GM19463 (cell line): Measurements from ENCODE around the gene SDHA.

Source experiments
- ATAC-seq: cut with Tn5 transposase; IDR thresholded peaks from one replicate; pipeline ENCODE4 v1.9.1; 2021; ENCODE audit warnings: mild to moderate bottlenecking, moderate library complexity; ENCODE audit not compliant: unreplicated experiment

Gene SDHA

DNA sequence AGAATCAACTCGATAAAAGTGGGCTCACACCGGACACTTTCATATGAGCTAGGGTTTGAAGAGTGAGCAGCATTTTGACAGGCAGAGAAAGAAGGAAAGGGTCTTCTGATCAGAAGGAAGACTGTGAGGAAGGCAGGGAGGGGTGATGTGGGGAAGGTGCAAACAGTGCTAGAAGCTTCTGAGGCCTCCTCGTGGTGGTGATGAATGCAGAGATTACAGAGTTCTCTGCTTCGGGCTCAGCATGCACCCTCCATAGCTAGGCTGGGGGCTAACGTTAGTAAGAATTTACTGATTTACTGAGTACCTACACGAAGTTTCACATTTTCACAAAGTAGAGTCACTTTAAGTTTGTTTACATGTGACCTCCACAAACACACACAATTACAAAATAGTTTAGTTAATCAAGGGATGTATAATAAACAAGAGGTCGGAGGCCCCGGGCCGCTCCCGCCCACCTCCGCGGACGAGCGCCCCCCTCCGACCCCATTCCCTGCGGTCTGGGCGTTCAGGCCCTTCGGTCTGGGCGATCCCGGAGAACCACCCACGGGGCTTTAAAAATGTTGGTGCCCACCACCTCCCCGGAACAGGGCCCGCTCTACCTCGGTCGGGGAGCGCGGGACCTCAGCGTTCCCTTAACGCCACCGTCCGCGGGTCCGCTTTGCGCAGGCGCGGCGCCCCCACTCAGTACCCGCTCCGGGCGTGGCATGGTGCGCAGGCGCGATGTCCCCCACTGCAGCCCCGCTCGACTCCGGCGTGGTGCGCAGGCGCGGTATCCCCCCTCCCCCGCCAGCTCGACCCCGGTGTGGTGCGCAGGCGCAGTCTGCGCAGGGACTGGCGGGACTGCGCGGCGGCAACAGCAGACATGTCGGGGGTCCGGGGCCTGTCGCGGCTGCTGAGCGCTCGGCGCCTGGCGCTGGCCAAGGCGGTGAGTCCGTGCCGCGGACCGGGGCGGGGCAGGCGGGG, at the start of gene SDHA, which contains the start of gene CCDC127:
Gene SDHA, plus strand, starts transcription at position 827 of the 963 bp plus-strand sequence. Its CDS starts 36 bp downstream, at position 863.
Gene CCDC127, minus strand, starts transcription at position 660 of the 963 bp plus-strand sequence. CDS start 1,304 bp downstream, outside the sequence.
- peak; percentile 67 for ATAC-seq

- no peak for ATAC-seq
Measured at GRCh38 chr5:169071-169727, 48.9 kb upstream of the SDHA start.

DNA sequence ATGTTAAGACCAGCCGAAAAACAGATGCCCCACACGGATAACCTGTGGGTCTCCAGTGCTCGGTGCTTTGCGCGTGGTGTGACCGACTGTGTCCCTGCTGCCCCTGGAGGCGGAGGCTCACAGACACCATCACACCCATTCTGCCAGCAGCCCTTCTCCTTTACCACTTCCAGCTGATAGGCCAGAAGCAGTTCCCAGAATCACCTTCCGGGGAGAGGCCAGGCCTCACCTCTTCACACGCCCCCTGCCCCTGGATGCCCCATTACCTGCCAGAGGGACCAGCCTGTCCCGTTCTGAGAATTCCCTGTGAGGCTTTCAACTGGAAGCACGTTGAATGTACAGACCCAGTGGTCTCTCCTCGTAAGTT, 48.4 kb upstream of the SDHA start:
- no peak for ATAC-seq

- no peak for ATAC-seq
Measured at GRCh38 chr5:170971-171800, 46.9 kb upstream of the SDHA start.

DNA sequence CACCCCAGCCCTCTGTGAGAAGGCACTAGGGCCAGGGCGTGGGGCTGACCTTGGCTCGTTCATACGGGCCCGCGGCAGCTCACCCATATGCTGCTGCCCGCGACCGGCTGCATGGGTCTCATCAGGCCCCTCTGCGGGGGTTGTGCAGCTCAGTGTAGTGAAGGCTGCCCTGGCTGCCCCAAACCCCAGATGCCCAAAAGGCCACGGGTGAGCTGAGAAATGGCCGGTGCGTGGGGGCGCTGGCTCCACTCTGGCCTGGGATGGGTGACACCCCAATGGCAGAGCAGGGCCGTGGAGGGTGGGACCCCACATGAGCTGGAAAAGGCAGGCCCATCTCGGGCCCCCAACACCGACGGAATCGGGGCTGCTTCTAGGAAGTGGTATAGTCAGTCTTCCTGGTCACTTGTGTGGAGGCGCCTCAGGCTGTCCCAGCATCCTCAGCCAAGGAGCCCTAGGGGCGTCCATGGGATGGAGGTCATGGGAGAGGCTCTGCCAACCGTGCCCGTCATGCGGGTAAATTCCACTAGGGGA, 46.3 kb upstream of the SDHA start:
- ATAC-seq, result no peak

DNA sequence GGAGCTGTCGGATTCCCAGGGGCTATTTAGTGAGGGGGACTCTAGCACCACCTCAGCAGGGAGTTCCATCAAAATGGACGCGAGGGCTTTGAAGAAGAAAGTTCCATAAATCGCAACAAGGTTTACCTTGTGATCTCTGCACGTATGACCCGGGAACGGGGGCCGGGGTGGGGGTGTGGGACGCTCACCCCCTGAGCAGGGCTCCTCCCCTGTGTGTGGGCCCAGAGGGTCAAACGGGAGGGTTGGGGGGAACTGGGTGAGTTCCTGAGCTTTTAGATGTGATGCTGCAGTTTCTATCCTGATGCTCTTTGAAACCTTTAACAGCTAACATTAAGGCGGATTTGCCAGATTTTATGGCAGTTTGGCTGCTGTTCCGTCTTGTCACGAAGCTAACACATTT, 45.7 kb upstream of the SDHA start:
- ATAC-seq, result no peak

- no peak for ATAC-seq
Measured at GRCh38 chr5:172841-173251, 45.3 kb upstream of the SDHA start.

GRCh38 chr5:173392-174290, 44.5 kb upstream of the SDHA start:
- ATAC-seq, result no peak

- no peak for ATAC-seq
Measured at GRCh38 chr5:174291-174600, 43.9 kb upstream of the SDHA start.

GRCh38 chr5:174876-175465, 43.1 kb upstream of the SDHA start:
- ATAC-seq, result no peak

DNA sequence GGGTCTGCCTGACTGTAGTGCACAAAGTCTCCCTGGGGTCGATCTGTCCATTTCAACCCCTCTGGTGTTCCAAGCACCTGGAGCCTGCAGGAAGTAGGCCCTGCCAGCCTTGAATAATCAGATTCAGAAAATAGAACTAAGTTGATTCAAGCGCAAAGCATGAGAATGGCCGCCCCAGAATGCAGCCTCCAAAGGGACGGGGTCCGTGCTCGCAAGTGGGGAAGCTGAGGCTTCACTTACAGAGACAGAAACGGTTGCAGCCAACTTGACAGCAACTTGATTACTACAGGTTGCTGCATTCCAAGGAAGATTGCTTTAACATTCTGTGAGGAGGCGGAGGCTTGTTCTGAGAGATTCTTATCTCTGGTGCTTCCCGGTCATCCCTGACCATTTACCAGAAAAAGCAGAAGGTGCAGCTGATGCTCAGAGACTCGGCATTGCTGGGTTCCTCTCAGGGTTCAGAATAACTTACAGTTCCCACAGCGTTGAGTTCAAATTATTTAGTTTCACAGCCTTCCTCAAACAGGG, 41.8 kb upstream of the SDHA start:
- no peak for ATAC-seq

DNA sequence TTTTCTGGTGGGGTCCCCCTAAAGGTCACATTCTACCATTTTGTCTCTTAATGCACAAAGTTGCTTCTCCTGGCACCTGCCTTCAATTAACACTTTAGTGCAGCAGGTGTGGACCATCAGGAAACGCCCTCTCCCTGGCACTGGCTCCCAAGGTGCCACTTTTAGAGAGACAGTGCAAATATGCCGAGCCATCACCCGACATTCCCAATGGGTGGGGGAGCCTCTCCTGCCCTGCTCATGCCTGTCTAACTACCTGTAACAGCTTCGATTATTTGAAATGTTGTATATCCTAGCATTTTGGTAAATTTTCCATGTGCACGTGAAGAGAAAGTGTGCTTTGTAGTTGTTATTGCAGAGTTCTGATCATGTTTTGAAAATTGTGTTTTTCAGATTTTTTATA, 40.0 kb upstream of the SDHA start:
- ATAC-seq, result no peak

- ATAC-seq, result no peak
Measured at GRCh38 chr5:179401-179800, 38.7 kb upstream of the SDHA start.

GRCh38 chr5:180286-180918, 37.7 kb upstream of the SDHA start:
- ATAC-seq, result no peak

GRCh38 chr5:181160-181559, 37.0 kb upstream of the SDHA start:
- ATAC-seq, result no peak

GRCh38 chr5:181566-181965, 36.6 kb upstream of the SDHA start:
- no peak for ATAC-seq

- no peak for ATAC-seq
Measured at GRCh38 chr5:182126-182525, 36.0 kb upstream of the SDHA start.

GRCh38 chr5:184471-184870, 33.6 kb upstream of the SDHA start:
- no peak for ATAC-seq
